ENCODE results near the gene ATXN1. TPM values are rescaled to one million over a fixed set of nuclear protein-coding genes. Genes with fewer than 3 reads are reported as not detected.

ATXN1 gene
- total RNA-seq, 4 donors from 2014 or later, result 48.7 to 166 (median 105) TPM

GRCh38 chr6:16503970-16504415, 257.3 kb downstream of the ATXN1 start:
- 75 to 93% methylated on average over 1 to 2 of the region's 2 CpGs for WGBS, 2 donors (ENCODE audit: low coverage in 1 of 2)
- in situ Hi-C loops (cut with MboI; ENCODE audit: low pct_ligation_motif_present in 1 of 4, low pct_unique_long_range_greater_than_20kb in 1 of 4, low sequenced_read_pairs in 3 of 4) (loop anchor here in 1 of 4 donors (25.0 kb wide), 2 partner anchors 167 to 458 kb away; no protein-coding TSS in a partner anchor), intact Hi-C loops (cut with DNase I; ENCODE audit: low total_unique reads) (no loop called here)
- peak; percentile 23 for DNase-seq
- TF ChIP-seq POLR2AphosphoS5 (IDR thresholded peaks at IDR 0.05) (no peak), POLR2A (IDR thresholded peaks at IDR 0.05) (no peak), CTCF (IDR thresholded peaks at IDR 0.05) (no peak), EP300 (IDR thresholded peaks at IDR 0.05; ENCODE audit: low read depth) (no peak)
- Histone ChIP-seq H3K9me3 (no peaks in the 10 kb centered on the region), H3K4me1 (peaks cover 6 to 19% (median 14%) of the 10 kb centered on the region in 4 donors), H3K4me3 (no peak overlapping the region), H3K36me3 (no peaks in the 10 kb centered on the region), H3K27ac (peak overlapping the region in 1 of 4 donors; percentile 61), H3K27me3 (no peaks in the 10 kb centered on the region)

GRCh38 chr6:16503241-16503775, 258.0 kb downstream of the ATXN1 start:
- no peak for DNase-seq
- no peaks in the 10 kb centered on the region for H3K27me3 ChIP-seq
- no peak overlapping the region for H3K27ac ChIP-seq
- TF ChIP-seq EP300 (IDR thresholded peaks at IDR 0.05; ENCODE audit: low read depth) (no peak), CTCF (IDR thresholded peaks at IDR 0.05) (no peak), POLR2A (IDR thresholded peaks at IDR 0.05) (no peak), POLR2AphosphoS5 (IDR thresholded peaks at IDR 0.05) (no peak)
- intact Hi-C loops (cut with DNase I; ENCODE audit: low total_unique reads) (no loop called here), in situ Hi-C loops (cut with MboI; ENCODE audit: low pct_ligation_motif_present in 1 of 4, low pct_unique_long_range_greater_than_20kb in 1 of 4, low sequenced_read_pairs in 3 of 4) (loop anchor here in 1 of 4 donors (25.0 kb wide), 2 partner anchors 166 to 459 kb away; no protein-coding TSS in a partner anchor)
- peaks cover 6 to 19% (median 14%) of the 10 kb centered on the region in 4 donors for H3K4me1 ChIP-seq
- no peaks in the 10 kb centered on the region for H3K9me3 ChIP-seq
- H3K36me3 ChIP-seq, result no peaks in the 10 kb centered on the region
- WGBS, 2 donors (ENCODE audit: low coverage in 1 of 2), result 80 to 88% methylated on average over 2 of the region's 2 CpGs
- no peak overlapping the region for H3K4me3 ChIP-seq

GRCh38 chr6:16498957-16499356, 262.3 kb downstream of the ATXN1 start:
- Histone ChIP-seq H3K36me3 (no peaks in the 10 kb centered on the region), H3K4me1 (no peaks in the 10 kb centered on the region), H3K27ac (no peak overlapping the region), H3K27me3 (no peaks in the 10 kb centered on the region), H3K9me3 (no peaks in the 10 kb centered on the region), H3K4me3 (no peak overlapping the region)
- in situ Hi-C loops (cut with MboI; ENCODE audit: low pct_ligation_motif_present in 1 of 4, low pct_unique_long_range_greater_than_20kb in 1 of 4, low sequenced_read_pairs in 3 of 4), result no loop called here
- no peak for TF ChIP-seq POLR2AphosphoS5 (IDR thresholded peaks at IDR 0.05)
- intact Hi-C loops (cut with DNase I; ENCODE audit: low total_unique reads), result no loop called here
- DNase-seq, result no peak

- H3K4me1 ChIP-seq, result no peaks in the 10 kb centered on the region
- intact Hi-C loops (cut with DNase I; ENCODE audit: low total_unique reads), result no loop called here
- H3K9me3 ChIP-seq, result no peaks in the 10 kb centered on the region
- no peaks in the 10 kb centered on the region for H3K36me3 ChIP-seq
- H3K27me3 ChIP-seq, result no peaks in the 10 kb centered on the region
- in situ Hi-C loops (cut with MboI; ENCODE audit: low pct_ligation_motif_present in 1 of 4, low pct_unique_long_range_greater_than_20kb in 1 of 4, low sequenced_read_pairs in 3 of 4), result no loop called here
- H3K27ac ChIP-seq, result no peak overlapping the region
- 90 to 93% methylated on average over 1 of the region's 1 CpG for WGBS, 2 donors (ENCODE audit: low coverage in 1 of 2)
- H3K4me3 ChIP-seq, result no peak overlapping the region
- TF ChIP-seq POLR2AphosphoS5 (IDR thresholded peaks at IDR 0.05), result no peak
- no peak for TF ChIP-seq CTCF (IDR thresholded peaks at IDR 0.05)
- TF ChIP-seq POLR2A (IDR thresholded peaks at IDR 0.05), result no peak
- no peak for TF ChIP-seq EP300 (IDR thresholded peaks at IDR 0.05; ENCODE audit: low read depth)
- no peak for DNase-seq
Measured at GRCh38 chr6:16498237-16498636, 263.0 kb downstream of the ATXN1 start.

All from transverse colon (tissue), 4 donors.